ENCODE data around the gene FILIP1L. TPM values are rescaled to one million over a fixed set of nuclear protein-coding genes. Genes with fewer than 3 reads are reported as not detected.

Gene FILIP1L
- total RNA-seq, 1 donor from 2014 or later = 19.1 TPM

- Mint-ChIP-seq H3K4me1 (ENCODE audit: unreplicated experiment) (peaks cover 25% of the 10 kb centered on the region), H3K27ac (ENCODE audit: unreplicated experiment) (peak overlapping the region; percentile 16), H3K36me3 (ENCODE audit: low read depth, unreplicated experiment) (no peaks in the 10 kb centered on the region), H3K9me3 (ENCODE audit: unreplicated experiment) (no peaks in the 10 kb centered on the region), H3K4me3 (ENCODE audit: unreplicated experiment) (no peak overlapping the region), H3K27me3 (ENCODE audit: unreplicated experiment) (peaks cover 2% of the 10 kb centered on the region)
- no peak for DNase-seq (ENCODE audit: low spot score)
- no peak for TF ChIP-seq CTCF (IDR thresholded peaks at IDR 0.05; ENCODE audit: unreplicated experiment)
Observed at GRCh38 chr3:99931059-99931458, 183.2 kb downstream of the FILIP1L start.

GRCh38 chr3:99929745-99930139 lies 184.6 kb downstream of the FILIP1L start:
- Mint-ChIP-seq H3K9me3 (ENCODE audit: unreplicated experiment) (no peaks in the 10 kb centered on the region), H3K27me3 (ENCODE audit: unreplicated experiment) (peaks cover 2% of the 10 kb centered on the region), H3K36me3 (ENCODE audit: low read depth, unreplicated experiment) (no peaks in the 10 kb centered on the region), H3K27ac (ENCODE audit: unreplicated experiment) (no peak overlapping the region), H3K4me3 (ENCODE audit: unreplicated experiment) (no peak overlapping the region), H3K4me1 (ENCODE audit: unreplicated experiment) (peaks cover 14% of the 10 kb centered on the region)
- no peak for DNase-seq (ENCODE audit: low spot score)
- TF ChIP-seq CTCF (IDR thresholded peaks at IDR 0.05; ENCODE audit: unreplicated experiment) = no peak

GRCh38 chr3:99928771-99929744 lies 185.2 kb downstream of the FILIP1L start:
- H3K36me3 Mint-ChIP-seq (ENCODE audit: low read depth, unreplicated experiment) = no peaks in the 10 kb centered on the region
- no peaks in the 10 kb centered on the region for H3K9me3 Mint-ChIP-seq (ENCODE audit: unreplicated experiment)
- no peak for TF ChIP-seq CTCF (IDR thresholded peaks at IDR 0.05; ENCODE audit: unreplicated experiment)
- no peak overlapping the region for H3K4me3 Mint-ChIP-seq (ENCODE audit: unreplicated experiment)
- H3K27me3 Mint-ChIP-seq (ENCODE audit: unreplicated experiment) = peaks cover 2% of the 10 kb centered on the region
- DNase-seq (ENCODE audit: low spot score) = no peak
- H3K4me1 Mint-ChIP-seq (ENCODE audit: unreplicated experiment) = peaks cover 8% of the 10 kb centered on the region
- no peak overlapping the region for H3K27ac Mint-ChIP-seq (ENCODE audit: unreplicated experiment)

- no peak for DNase-seq (ENCODE audit: low spot score)
- no peak for TF ChIP-seq CTCF (IDR thresholded peaks at IDR 0.05; ENCODE audit: unreplicated experiment)
- H3K4me1 Mint-ChIP-seq (ENCODE audit: unreplicated experiment) = peaks cover 3% of the 10 kb centered on the region
- H3K4me3 Mint-ChIP-seq (ENCODE audit: unreplicated experiment) = no peak overlapping the region
- peaks cover 2% of the 10 kb centered on the region for H3K27me3 Mint-ChIP-seq (ENCODE audit: unreplicated experiment)
- H3K27ac Mint-ChIP-seq (ENCODE audit: unreplicated experiment) = peak overlapping the region; percentile 2
- H3K9me3 Mint-ChIP-seq (ENCODE audit: unreplicated experiment) = no peaks in the 10 kb centered on the region
- H3K36me3 Mint-ChIP-seq (ENCODE audit: low read depth, unreplicated experiment) = no peaks in the 10 kb centered on the region
Observed at GRCh38 chr3:99927671-99928457, 186.4 kb downstream of the FILIP1L start.

All from endothelial cell (in vitro differentiated cells).